SJCRH30 (cell line): ENCODE results near the gene ERGIC3. TPM values are rescaled to one million over a fixed set of nuclear protein-coding genes. Genes with fewer than 3 reads are reported as not detected.
A peak's percentile ranks its signal among the peaks of the same experiment; 100 is the strongest.

Experiments used
- DNase-seq, 2 experiments: peaks; one replicate each; pipeline ENCODE4 v3.0.0-alpha.2; 2015 to 2020
- H3K27ac ChIP-seq: fragments of 250-450 bp; sonication (Bioruptor Pico); 2 replicates; pipeline ENCODE4 v1.5.1; 2020; ENCODE audit warnings: mild to moderate bottlenecking, moderate library complexity
- H3K27me3 ChIP-seq: fragments of 250-450 bp; sonication (Bioruptor Pico); 2 replicates; pipeline ENCODE4 v1.5.1; 2020; ENCODE audit warnings: mild to moderate bottlenecking, moderate library complexity
- H3K36me3 ChIP-seq: fragments of 250-450 bp; sonication (Bioruptor Pico); 2 replicates; pipeline ENCODE4 v1.5.1; 2020; ENCODE audit warnings: mild to moderate bottlenecking, moderate library complexity
- H3K4me1 ChIP-seq: fragments of 250-450 bp; sonication (Bioruptor Pico); 2 replicates; pipeline ENCODE4 v1.5.1; 2020; ENCODE audit warnings: mild to moderate bottlenecking, moderate library complexity
- H3K4me3 ChIP-seq: fragments of 250-450 bp; sonication (Bioruptor Pico); 2 replicates; pipeline ENCODE4 v1.5.1; 2020; ENCODE audit warnings: mild to moderate bottlenecking, moderate library complexity
- H3K9me3 ChIP-seq: fragments of 250-450 bp; sonication (Bioruptor Pico); replicated peaks from 2 replicates; pipeline ENCODE4 v1.5.1; 2020; ENCODE audit warnings: mild to moderate bottlenecking, moderate library complexity
- total RNA-seq: library from RNA; depleted of rRNA; stranded (reverse); fragments of >200 nt; shearing (Covaris generic); gene quantifications from 2 replicates; pipeline ENCODE4 v1.2.3, GENCODE V29; 2014

ERGIC3 gene
- total RNA-seq, 1 experiment from 2014 or later = 244 TPM

DNA sequence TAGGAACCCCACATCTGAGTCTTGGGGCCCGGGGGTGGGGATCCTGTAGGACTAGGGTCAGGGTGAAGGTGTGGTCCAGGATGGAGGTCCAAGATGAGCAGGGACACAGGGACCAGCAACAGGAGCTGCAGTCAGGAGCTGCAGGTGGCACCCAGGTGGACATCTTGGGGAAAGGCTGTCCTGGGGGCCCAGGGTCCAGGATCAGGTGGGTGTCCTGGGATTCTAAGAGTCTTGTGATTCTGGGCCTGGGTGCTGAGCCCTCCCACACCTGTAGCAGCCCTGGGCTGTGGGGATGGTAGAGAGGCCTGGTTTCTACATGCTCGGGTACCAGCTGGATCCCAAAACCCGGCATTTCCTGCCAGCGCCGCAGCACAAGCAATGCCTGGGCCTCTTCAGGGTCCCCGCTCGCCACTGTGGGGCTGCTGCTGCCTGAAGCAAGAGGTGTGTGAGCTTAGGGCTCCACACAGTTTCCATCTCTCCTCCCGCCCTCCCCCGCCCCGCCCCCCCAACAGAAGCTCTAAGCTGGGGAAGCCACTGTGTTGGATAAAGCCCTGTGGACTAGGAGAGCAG lies 20.7 kb downstream of the ERGIC3 start:
- no peak for DNase-seq
- H3K27me3 ChIP-seq = no peaks in the 10 kb centered on the region
- peaks cover 5% of the 10 kb centered on the region for H3K36me3 ChIP-seq
- H3K9me3 ChIP-seq = no peaks in the 10 kb centered on the region
- no peak overlapping the region for H3K27ac ChIP-seq
- H3K4me3 ChIP-seq = no peak overlapping the region
- no peaks in the 10 kb centered on the region for H3K4me1 ChIP-seq

- no peaks in the 10 kb centered on the region for H3K4me1 ChIP-seq
- no peaks in the 10 kb centered on the region for H3K27me3 ChIP-seq
- no peak for DNase-seq
- no peak overlapping the region for H3K4me3 ChIP-seq
- no peak overlapping the region for H3K27ac ChIP-seq
- H3K36me3 ChIP-seq = no peaks in the 10 kb centered on the region; the same call in 1 of the 2 replicates
- no peaks in the 10 kb centered on the region for H3K9me3 ChIP-seq
These were observed 22.0 kb downstream of the ERGIC3 start for GRCh38 chr20:35563834-35564233.

DNA sequence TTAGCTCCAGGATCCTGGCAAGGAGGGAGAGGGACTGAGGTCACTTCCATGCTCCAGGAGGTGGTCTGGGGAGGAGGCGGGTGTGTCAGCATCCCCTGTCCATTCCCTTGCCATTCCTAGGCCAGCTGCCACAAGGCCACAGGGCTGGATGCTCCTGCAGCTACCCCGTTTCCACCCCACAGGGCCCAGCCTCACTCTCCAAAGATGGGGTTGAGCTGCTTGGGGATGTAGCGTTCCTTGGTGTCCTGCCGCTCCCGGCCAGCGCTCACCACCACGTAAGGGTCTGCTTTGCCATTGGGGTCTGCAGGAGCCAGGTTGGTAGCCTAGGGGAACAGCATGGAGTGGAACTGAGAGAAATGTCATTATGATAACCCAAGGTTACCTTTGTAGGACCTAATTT lies 23.0 kb downstream of the ERGIC3 start:
- Histone ChIP-seq H3K9me3 (no peaks in the 10 kb centered on the region), H3K36me3 (no peaks in the 10 kb centered on the region), H3K4me3 (no peak overlapping the region), H3K27me3 (no peaks in the 10 kb centered on the region), H3K4me1 (no peaks in the 10 kb centered on the region), H3K27ac (no peak overlapping the region)
- no peak for DNase-seq

GRCh38 chr20:35568645-35569044 lies 26.8 kb downstream of the ERGIC3 start:
- Histone ChIP-seq H3K27ac (no peak overlapping the region), H3K4me3 (no peak overlapping the region), H3K36me3 (no peaks in the 10 kb centered on the region), H3K27me3 (no peaks in the 10 kb centered on the region), H3K9me3 (peaks cover 6% of the 10 kb centered on the region; the same call in 1 of the 2 replicates), H3K4me1 (no peaks in the 10 kb centered on the region)
- peak in 1 of 2 experiments; percentile 42 for DNase-seq

DNA sequence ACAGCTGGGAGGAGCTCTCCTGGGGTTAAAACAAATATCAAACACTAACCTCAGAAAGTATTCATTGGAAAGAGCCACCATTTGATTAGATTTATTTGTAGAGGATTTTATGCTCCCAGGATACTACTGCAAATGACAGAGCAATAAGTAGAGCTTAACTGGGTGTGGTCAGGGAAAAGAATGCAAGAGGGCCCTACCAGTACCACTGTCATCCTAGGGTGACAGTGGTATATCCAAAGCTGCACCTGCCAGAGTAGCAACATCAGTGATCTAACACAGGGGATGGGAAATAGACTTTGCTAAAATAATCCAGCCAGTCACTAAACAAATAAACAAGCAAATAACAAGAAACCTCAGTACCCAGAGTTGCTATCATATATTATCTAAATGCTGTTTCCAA lies 29.7 kb downstream of the ERGIC3 start:
- Histone ChIP-seq H3K4me3 (no peak overlapping the region), H3K27ac (no peak overlapping the region), H3K4me1 (no peaks in the 10 kb centered on the region), H3K9me3 (peaks cover 6% of the 10 kb centered on the region; the same call in 1 of the 2 replicates), H3K27me3 (no peaks in the 10 kb centered on the region), H3K36me3 (no peaks in the 10 kb centered on the region)
- no peak for DNase-seq

DNA sequence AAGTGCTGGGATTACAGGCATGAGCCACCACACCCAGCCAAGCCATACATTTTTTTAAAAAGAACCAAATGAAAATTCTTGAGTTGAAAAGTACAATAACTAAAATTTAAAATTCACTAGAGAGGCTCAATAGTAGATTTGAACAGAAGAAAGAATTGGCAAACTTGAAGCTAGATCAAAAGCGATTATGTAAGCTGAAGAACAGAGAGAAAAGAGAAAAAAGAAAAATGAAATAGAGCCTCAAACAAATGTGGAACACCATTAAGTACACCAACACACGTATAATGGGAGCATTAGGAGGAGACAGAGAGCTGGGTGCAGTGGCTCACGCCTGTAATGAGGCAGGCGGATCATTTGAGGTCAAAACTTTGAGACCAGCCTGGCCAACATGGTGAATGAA lies 31.0 kb downstream of the ERGIC3 start:
- DNase-seq = no peak
- Histone ChIP-seq H3K27me3 (no peaks in the 10 kb centered on the region), H3K9me3 (peaks cover 6% of the 10 kb centered on the region; the same call in 1 of the 2 replicates), H3K27ac (no peak overlapping the region), H3K36me3 (no peaks in the 10 kb centered on the region), H3K4me3 (no peak overlapping the region), H3K4me1 (no peaks in the 10 kb centered on the region)

- H3K27ac ChIP-seq = no peak overlapping the region
- H3K36me3 ChIP-seq = no peaks in the 10 kb centered on the region
- no peak for DNase-seq
- peaks cover 7% of the 10 kb centered on the region for H3K9me3 ChIP-seq
- no peak overlapping the region for H3K4me3 ChIP-seq
- H3K4me1 ChIP-seq = no peaks in the 10 kb centered on the region
- no peaks in the 10 kb centered on the region for H3K27me3 ChIP-seq
These were observed 34.1 kb downstream of the ERGIC3 start for GRCh38 chr20:35575958-35576357.

GRCh38 chr20:35576816-35577215 lies 34.9 kb downstream of the ERGIC3 start:
- H3K4me3 ChIP-seq = no peak overlapping the region
- peaks cover 15% of the 10 kb centered on the region for H3K9me3 ChIP-seq
- peaks cover 6% of the 10 kb centered on the region; the same call in 1 of the 2 replicates for H3K27me3 ChIP-seq
- no peaks in the 10 kb centered on the region for H3K4me1 ChIP-seq
- H3K27ac ChIP-seq = no peak overlapping the region
- no peaks in the 10 kb centered on the region for H3K36me3 ChIP-seq
- DNase-seq = no peak

DNA sequence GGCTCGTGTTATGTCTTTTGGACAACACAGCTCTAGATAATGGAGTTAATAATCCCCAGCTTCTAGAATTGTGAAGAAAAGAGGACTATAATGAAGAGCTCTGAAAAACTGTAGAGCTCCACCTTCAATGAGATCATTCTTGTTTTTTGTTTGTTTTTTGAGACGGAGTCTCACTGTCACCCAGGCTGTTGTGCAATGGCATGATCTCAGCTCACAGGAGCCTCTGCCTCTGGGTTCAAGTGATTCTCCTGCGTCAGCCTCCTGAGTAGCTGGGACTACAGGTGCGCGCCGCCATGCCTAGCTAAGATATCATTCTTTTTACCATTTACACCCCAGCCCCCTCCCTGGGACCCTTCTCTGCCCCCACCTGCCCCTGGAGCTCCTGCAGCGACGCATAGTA lies 36.6 kb downstream of the ERGIC3 start:
- H3K9me3 ChIP-seq = peaks cover 9% of the 10 kb centered on the region; the same call in 1 of the 2 replicates
- H3K4me1 ChIP-seq = no peaks in the 10 kb centered on the region
- no peak overlapping the region for H3K4me3 ChIP-seq
- H3K27me3 ChIP-seq = peaks cover 6% of the 10 kb centered on the region; the same call in 1 of the 2 replicates
- H3K36me3 ChIP-seq = no peaks in the 10 kb centered on the region
- no peak for DNase-seq
- H3K27ac ChIP-seq = no peak overlapping the region

DNA sequence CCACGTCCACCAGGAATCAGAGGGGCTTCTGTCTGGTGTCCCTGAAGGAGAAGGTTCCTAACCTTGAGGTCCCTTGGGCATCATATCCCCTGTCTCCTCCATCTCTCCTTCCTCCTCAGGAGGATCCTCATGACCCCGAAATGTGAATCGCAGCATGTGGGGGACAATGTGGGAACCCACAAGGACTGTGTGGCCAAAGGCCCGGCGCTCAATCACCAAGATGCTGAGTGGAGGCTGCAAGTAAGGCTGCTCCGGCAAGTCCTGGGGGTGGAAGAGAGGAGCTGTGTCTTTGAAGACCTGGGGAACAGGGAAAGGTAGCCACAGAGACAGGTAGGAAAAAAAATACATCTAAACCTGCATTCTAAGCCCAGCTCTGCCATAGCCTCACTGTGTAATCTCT lies 37.3 kb downstream of the ERGIC3 start:
- Histone ChIP-seq H3K9me3 (peaks cover 9% of the 10 kb centered on the region; the same call in 1 of the 2 replicates), H3K4me1 (no peaks in the 10 kb centered on the region), H3K27me3 (peaks cover 6% of the 10 kb centered on the region; the same call in 1 of the 2 replicates), H3K36me3 (no peaks in the 10 kb centered on the region), H3K4me3 (no peak overlapping the region), H3K27ac (no peak overlapping the region)
- no peak for DNase-seq

- H3K9me3 ChIP-seq = peaks cover 9% of the 10 kb centered on the region; the same call in 1 of the 2 replicates
- no peak for DNase-seq
- H3K4me1 ChIP-seq = no peaks in the 10 kb centered on the region
- H3K27me3 ChIP-seq = peaks cover 6% of the 10 kb centered on the region; the same call in 1 of the 2 replicates
- no peaks in the 10 kb centered on the region for H3K36me3 ChIP-seq
- H3K4me3 ChIP-seq = no peak overlapping the region
- no peak overlapping the region for H3K27ac ChIP-seq
These were observed 40.3 kb downstream of the ERGIC3 start for GRCh38 chr20:35582131-35582530.

- Histone ChIP-seq H3K4me1 (no peaks in the 10 kb centered on the region), H3K27me3 (peaks cover 6% of the 10 kb centered on the region; the same call in 1 of the 2 replicates), H3K4me3 (no peak overlapping the region), H3K36me3 (no peaks in the 10 kb centered on the region), H3K27ac (no peak overlapping the region), H3K9me3 (peaks cover 9% of the 10 kb centered on the region; the same call in 1 of the 2 replicates)
- no peak for DNase-seq
These were observed 41.0 kb downstream of the ERGIC3 start for GRCh38 chr20:35582741-35583404.

GRCh38 chr20:35583636-35584560 lies 42.0 kb downstream of the ERGIC3 start:
- DNase-seq = no peak
- peaks cover 9% of the 10 kb centered on the region; the same call in 1 of the 2 replicates for H3K9me3 ChIP-seq
- peaks cover 6% of the 10 kb centered on the region; the same call in 1 of the 2 replicates for H3K27me3 ChIP-seq
- H3K36me3 ChIP-seq = no peaks in the 10 kb centered on the region
- no peak overlapping the region for H3K4me3 ChIP-seq
- no peak overlapping the region for H3K27ac ChIP-seq
- H3K4me1 ChIP-seq = peaks cover 1% of the 10 kb centered on the region; the same call in 1 of the 2 replicates

- Histone ChIP-seq H3K4me1 (peaks cover 2% of the 10 kb centered on the region; the same call in 1 of the 2 replicates), H3K36me3 (no peaks in the 10 kb centered on the region), H3K27me3 (no peaks in the 10 kb centered on the region), H3K27ac (no peak overlapping the region), H3K9me3 (no peaks in the 10 kb centered on the region), H3K4me3 (no peak overlapping the region)
- DNase-seq = no peak
These were observed 45.0 kb downstream of the ERGIC3 start for GRCh38 chr20:35586751-35587425.
